ENCODE measurements around the gene UGT1A6. TPM values are rescaled to one million over a fixed set of nuclear protein-coding genes. Genes with fewer than 3 reads are reported as not detected.

The UGT1A6 gene
- total RNA-seq, 4 donors from 2014 or later = 13.5 to 40.2 (median 18.1) TPM

DNA sequence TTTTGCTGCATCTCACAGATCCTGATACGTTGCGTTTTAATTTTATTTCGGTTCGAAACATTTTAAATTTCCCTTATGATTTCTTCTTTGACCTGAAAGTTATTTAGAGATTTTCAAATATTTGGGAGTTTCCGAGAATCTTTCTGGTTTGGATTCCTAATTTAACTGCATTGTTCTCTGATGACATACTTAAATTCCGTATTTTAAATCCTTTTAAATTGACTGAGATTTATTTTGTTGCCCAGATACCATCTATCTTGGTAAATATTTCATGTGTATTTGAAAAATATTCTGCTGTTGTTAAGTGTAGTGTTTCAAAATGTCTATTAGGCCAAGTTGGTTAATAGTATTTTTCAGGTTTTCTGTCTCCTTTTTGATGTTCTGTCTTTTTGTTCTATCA, 123.2 kb downstream of the UGT1A6 start:
- H3K27ac ChIP-seq = no peak overlapping the region
- no peaks in the 10 kb centered on the region for H3K27me3 ChIP-seq
- no peak for DNase-seq
- in situ Hi-C loops (cut with MboI; ENCODE audit: low pct_ligation_motif_present in 1 of 4, low pct_unique_long_range_greater_than_20kb in 1 of 4, low sequenced_read_pairs in 3 of 4) = no loop called here
- H3K9me3 ChIP-seq = no peaks in the 10 kb centered on the region
- H3K4me3 ChIP-seq = no peak overlapping the region
- H3K36me3 ChIP-seq = no peaks in the 10 kb centered on the region
- H3K4me1 ChIP-seq = no peaks in the 10 kb centered on the region
- intact Hi-C loops (cut with DNase I; ENCODE audit: low total_unique reads) = no loop called here
- no peak for TF ChIP-seq POLR2A (IDR thresholded peaks at IDR 0.05)
- TF ChIP-seq, protein P1, sequence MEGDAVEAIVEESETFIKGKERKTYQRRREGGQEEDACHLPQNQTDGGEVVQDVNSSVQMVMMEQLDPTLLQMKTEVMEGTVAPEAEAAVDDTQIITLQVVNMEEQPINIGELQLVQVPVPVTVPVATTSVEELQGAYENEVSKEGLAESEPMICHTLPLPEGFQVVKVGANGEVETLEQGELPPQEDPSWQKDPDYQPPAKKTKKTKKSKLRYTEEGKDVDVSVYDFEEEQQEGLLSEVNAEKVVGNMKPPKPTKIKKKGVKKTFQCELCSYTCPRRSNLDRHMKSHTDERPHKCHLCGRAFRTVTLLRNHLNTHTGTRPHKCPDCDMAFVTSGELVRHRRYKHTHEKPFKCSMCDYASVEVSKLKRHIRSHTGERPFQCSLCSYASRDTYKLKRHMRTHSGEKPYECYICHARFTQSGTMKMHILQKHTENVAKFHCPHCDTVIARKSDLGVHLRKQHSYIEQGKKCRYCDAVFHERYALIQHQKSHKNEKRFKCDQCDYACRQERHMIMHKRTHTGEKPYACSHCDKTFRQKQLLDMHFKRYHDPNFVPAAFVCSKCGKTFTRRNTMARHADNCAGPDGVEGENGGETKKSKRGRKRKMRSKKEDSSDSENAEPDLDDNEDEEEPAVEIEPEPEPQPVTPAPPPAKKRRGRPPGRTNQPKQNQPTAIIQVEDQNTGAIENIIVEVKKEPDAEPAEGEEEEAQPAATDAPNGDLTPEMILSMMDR (IDR thresholded peaks at IDR 0.05) = no peak
- TF ChIP-seq POLR2AphosphoS5 (IDR thresholded peaks at IDR 0.05) = no peak
- no peak for TF ChIP-seq EP300 (IDR thresholded peaks at IDR 0.05; ENCODE audit: low read depth)
- WGBS, 2 donors (ENCODE audit: low coverage in 1 of 2) = 80 to 95% methylated on average over 5 to 6 of the region's 6 CpGs

GRCh38 chr2:233816334-233816733, 123.6 kb downstream of the UGT1A6 start:
- Histone ChIP-seq H3K27ac (no peak overlapping the region), H3K4me1 (no peaks in the 10 kb centered on the region), H3K9me3 (no peaks in the 10 kb centered on the region), H3K4me3 (no peak overlapping the region), H3K36me3 (no peaks in the 10 kb centered on the region), H3K27me3 (no peaks in the 10 kb centered on the region)
- 59% methylated on average over 2 of the region's 2 CpGs; no CpG with 5 or more reads in 1 of the 2 donors for WGBS, 2 donors (ENCODE audit: low coverage in 1 of 2)
- in situ Hi-C loops (cut with MboI; ENCODE audit: low pct_ligation_motif_present in 1 of 4, low pct_unique_long_range_greater_than_20kb in 1 of 4, low sequenced_read_pairs in 3 of 4) (no loop called here), intact Hi-C loops (cut with DNase I; ENCODE audit: low total_unique reads) (no loop called here)
- TF ChIP-seq POLR2AphosphoS5 (IDR thresholded peaks at IDR 0.05) = no peak
- no peak for TF ChIP-seq EP300 (IDR thresholded peaks at IDR 0.05; ENCODE audit: low read depth)
- TF ChIP-seq POLR2A (IDR thresholded peaks at IDR 0.05) = no peak
- DNase-seq = peak; percentile 2

GRCh38 chr2:233816771-233817170, 124.1 kb downstream of the UGT1A6 start:
- intact Hi-C loops (cut with DNase I; ENCODE audit: low total_unique reads) = no loop called here
- no peak for TF ChIP-seq POLR2A (IDR thresholded peaks at IDR 0.05)
- no peak for TF ChIP-seq EP300 (IDR thresholded peaks at IDR 0.05; ENCODE audit: low read depth)
- TF ChIP-seq, protein P1 (IDR thresholded peaks at IDR 0.05) = no peak
- TF ChIP-seq POLR2AphosphoS5 (IDR thresholded peaks at IDR 0.05) = no peak
- in situ Hi-C loops (cut with MboI; ENCODE audit: low pct_ligation_motif_present in 1 of 4, low pct_unique_long_range_greater_than_20kb in 1 of 4, low sequenced_read_pairs in 3 of 4) = no loop called here
- no peaks in the 10 kb centered on the region for H3K36me3 ChIP-seq
- H3K27ac ChIP-seq = no peak overlapping the region
- H3K9me3 ChIP-seq = no peaks in the 10 kb centered on the region
- WGBS, 2 donors (ENCODE audit: low coverage in 1 of 2) = 17 to 83% methylated on average over 1 to 4 of the region's 4 CpGs
- no peak overlapping the region for H3K4me3 ChIP-seq
- DNase-seq = peak; percentile 5
- no peaks in the 10 kb centered on the region for H3K4me1 ChIP-seq
- no peaks in the 10 kb centered on the region for H3K27me3 ChIP-seq

- in situ Hi-C loops (cut with MboI; ENCODE audit: low pct_ligation_motif_present in 1 of 4, low pct_unique_long_range_greater_than_20kb in 1 of 4, low sequenced_read_pairs in 3 of 4) = no loop called here
- Histone ChIP-seq H3K4me1 (no peaks in the 10 kb centered on the region), H3K27ac (no peak overlapping the region), H3K4me3 (no peak overlapping the region), H3K27me3 (no peaks in the 10 kb centered on the region), H3K9me3 (no peaks in the 10 kb centered on the region), H3K36me3 (no peaks in the 10 kb centered on the region)
- DNase-seq = no peak
- TF ChIP-seq, protein P1 (IDR thresholded peaks at IDR 0.05) = no peak
- TF ChIP-seq POLR2AphosphoS5 (IDR thresholded peaks at IDR 0.05) (no peak), EP300 (IDR thresholded peaks at IDR 0.05; ENCODE audit: low read depth) (no peak), POLR2A (IDR thresholded peaks at IDR 0.05) (no peak)
- WGBS, 2 donors (ENCODE audit: low coverage in 1 of 2) = 80% methylated on average over 3 of the region's 3 CpGs; no CpG with 5 or more reads in 1 of the 2 donors
- intact Hi-C loops (cut with DNase I; ENCODE audit: low total_unique reads) = no loop called here
Observed at GRCh38 chr2:233817361-233817911, 124.7 kb downstream of the UGT1A6 start.
